HG03558 (cell line): ENCODE measurements around the gene VPS35.
A peak's percentile ranks its signal among the peaks of the same experiment; 100 is the strongest.
"Not testable (repeated sequence)": the region's sequence is repeated elsewhere in the genome, so short reads cannot be mapped to it uniquely, and the experiment has no call there.

Experiments used
- ATAC-seq: cut with Tn5 transposase; IDR thresholded peaks from one replicate; pipeline ENCODE4 v1.9.1; 2021; ENCODE audit warnings: moderate number of reproducible peaks; ENCODE audit not compliant: unreplicated experiment; ENCODE audit errors: extremely low read depth

The VPS35 gene

DNA sequence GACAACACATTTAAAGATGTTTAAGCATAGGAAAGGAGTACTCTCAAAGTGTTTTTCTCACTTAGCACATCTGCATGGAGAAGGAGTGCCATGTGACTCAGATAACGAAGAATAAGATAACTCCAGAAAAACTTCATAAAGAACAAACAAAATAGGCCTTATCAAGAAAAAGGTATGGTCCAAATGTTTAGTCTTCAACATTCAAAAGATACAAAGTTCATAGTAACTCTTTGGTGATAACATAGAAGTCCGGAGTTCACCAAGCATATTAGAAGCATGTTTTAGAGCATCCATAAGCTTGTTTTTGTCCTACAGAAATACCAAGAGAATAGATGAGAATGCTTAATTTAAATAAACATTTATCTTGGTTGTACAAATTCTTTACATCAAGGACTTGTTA lies 7.1 kb downstream of the VPS35 start:
- ATAC-seq, result not testable (repeated sequence)

DNA sequence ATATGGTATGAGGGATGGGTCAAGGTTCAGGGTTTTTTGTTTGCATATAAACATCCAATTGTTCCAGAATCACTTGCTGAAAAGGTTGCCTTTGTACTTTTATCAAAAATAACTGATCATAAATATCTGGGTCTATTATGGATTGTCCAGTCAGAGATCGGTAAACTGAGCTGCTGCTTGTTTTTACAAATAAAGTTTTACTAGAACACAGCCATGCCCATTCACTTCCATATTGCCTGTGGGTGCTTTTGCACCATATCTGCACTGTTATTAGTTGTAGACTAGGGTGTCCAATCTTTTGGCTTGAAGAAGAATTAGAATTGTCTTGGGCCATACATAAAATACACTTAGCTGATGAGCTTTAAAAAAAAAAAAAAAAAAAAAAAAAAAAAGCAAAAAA lies 11.0 kb downstream of the VPS35 start:
- ATAC-seq, result not testable (repeated sequence)

DNA sequence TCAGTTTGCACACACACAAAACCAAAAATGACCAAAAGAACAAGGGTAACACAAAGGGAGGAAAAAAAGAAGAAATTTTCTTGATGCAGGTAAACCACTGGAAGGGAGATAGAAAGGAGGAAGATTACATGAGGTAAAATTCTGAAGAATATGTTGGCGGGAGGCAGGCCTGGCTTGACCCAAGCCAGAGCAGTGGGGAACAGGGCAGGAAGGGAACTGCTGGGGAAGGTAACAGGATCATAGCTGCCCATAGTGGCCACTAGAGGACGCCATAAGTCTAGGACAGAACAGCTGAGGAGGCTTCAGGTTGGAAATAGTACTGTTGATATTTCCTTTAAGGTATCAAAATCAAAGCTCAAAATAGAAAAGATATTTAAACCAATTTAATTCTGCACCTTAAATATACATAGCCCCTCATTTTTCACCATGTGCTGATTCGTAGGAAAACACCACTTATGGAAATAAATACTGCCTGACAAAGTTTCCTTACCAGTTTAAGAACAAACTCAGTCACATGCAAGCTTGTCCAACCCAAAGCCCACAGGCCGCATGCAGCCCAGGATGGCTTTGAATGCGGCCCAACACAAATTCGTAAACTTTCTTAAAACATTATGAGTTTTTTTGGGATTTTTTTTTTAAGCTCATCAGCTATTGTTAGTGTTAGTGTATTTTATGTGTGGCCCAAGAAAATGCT lies 15.5 kb downstream of the VPS35 start:
- no peak for ATAC-seq

DNA sequence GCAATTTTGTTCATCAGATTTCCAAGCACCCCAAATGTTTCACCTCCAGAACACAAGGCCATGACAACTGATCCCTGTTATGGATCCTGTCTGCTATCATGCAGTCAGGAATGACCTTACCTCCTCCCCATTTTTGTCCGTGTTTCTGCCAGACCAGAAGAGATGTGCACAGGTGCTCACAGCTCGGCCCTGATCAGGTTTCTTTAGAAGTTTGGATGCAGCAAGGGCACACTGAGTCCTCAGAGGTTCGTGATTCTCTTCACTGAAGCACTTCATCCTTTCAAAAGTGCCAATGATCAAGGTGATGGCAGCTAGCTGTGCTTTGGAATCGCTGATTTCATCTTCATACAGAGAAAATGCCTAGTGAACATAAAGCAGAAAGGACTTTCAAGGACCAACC lies 26.9 kb downstream of the VPS35 start:
- no peak for ATAC-seq

DNA sequence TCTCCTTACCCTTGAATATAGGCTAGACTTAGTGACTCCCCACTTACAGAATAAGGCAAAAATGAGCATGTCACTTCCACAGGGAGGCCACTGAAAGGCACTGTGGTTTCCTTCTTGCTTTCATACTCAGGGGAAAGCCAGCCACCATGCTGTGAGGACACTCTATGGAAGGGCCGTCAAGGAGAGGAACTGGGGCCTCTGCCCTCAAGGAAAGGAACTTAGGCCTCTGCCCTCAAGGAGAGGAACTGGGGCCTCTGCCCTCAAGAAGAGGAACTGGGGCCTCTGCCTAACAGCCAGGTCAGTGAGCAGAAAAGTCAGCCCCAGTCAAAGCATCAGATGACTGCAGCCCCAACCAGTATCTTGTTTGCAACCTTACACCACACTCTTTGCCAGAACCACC lies 30.1 kb downstream of the VPS35 start:
- peak; percentile 75 for ATAC-seq

GRCh38 chr16:46651305-46651704 lies 37.7 kb downstream of the VPS35 start:
- ATAC-seq, result no peak

DNA sequence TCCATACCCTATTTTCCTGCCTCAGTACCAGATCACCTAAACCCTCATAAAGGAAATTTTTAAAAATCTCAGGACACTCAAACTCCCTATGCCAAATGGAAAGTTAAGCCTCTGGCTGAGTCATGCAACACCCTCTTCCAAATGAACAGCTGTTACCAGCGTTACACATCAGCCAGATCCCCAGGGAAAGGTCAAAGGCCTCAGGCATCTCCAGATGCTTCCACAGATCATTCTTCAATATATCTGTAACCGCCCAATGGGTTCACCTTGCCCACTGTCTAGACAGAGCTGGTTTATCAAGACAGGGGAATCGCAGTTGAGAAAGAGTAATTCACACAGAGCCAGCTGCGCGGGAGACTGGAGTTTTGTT lies 38.7 kb downstream of the VPS35 start:
- ATAC-seq, result no peak

- no peak for ATAC-seq
Measured at GRCh38 chr16:46649588-46650253, 39.3 kb downstream of the VPS35 start.

GRCh38 chr16:46648656-46649055 lies 40.3 kb downstream of the VPS35 start:
- ATAC-seq, result no peak

GRCh38 chr16:46638947-46639925 lies 49.7 kb downstream of the VPS35 start:
- no peak for ATAC-seq

GRCh38 chr16:46632778-46633733 lies 55.9 kb downstream of the VPS35 start:
- ATAC-seq, result no peak

- ATAC-seq, result no peak
Measured at GRCh38 chr16:46629331-46630219, 59.4 kb downstream of the VPS35 start.

GRCh38 chr16:46627746-46628145 lies 61.2 kb downstream of the VPS35 start:
- no peak for ATAC-seq

DNA sequence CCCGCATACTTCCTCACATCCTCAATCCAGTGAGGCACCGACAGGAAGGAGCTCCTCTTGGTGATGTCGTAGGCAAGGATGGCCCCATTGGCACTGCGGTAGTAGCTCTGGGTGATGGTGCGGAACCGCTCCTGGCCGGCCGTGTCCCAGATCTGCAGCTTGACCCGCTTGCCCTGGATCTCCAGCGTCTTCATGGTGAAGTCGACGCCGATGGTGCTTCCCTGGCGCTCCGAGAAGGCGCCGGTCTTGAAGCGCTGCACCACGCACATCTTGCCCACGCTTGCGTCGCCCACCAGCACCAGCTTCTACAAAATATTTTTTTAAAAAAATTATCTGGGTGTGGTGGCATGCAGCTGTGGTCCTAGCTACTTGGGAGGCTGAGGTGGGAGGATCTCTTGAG lies 62.3 kb downstream of the VPS35 start:
- ATAC-seq, result not testable (repeated sequence)

- not testable (repeated sequence) for ATAC-seq
Measured at GRCh38 chr16:46624862-46625261, 64.1 kb downstream of the VPS35 start.

DNA sequence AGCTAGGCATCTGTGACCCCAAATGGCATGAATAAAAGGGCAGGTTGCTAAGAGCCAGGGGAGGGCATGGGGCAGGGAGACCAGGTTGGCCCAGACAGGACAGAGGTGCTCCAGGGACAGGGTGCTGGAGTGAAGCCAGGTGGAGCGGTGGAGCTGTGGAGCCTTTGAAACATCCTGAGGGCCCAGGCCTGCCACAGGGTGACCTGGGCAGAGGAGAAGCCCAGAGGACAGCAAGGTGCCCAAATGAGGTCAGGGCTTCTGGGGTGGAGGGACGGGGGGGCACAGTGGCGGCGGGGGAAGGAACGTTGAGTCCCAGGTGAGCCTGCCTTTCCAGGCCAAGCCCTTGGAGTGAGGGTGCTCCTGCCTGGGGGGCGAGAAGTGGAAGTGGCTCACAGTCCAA lies 65.3 kb downstream of the VPS35 start:
- not testable (repeated sequence) for ATAC-seq

GRCh38 chr16:46623246-46623645 lies 65.7 kb downstream of the VPS35 start:
- not testable (repeated sequence) for ATAC-seq

- no peak for ATAC-seq
Measured at GRCh38 chr16:46621934-46622676, 66.9 kb downstream of the VPS35 start.
